Choroid plexus epithelial cell (primary cell): ENCODE data around the gene CEP126.
A peak's percentile ranks its signal among the peaks of the same experiment; 100 is the strongest.

ENCODE experiments used
- DNase-seq: peaks from one replicate; pipeline ENCODE4 v3.0.0-alpha.2; 2010; ENCODE audit warnings: low read depth
- H3K4me3 ChIP-seq: 2 replicates; pipeline ENCODE4 v1.5.1; 2011; ENCODE audit warnings: low read depth, mild to moderate bottlenecking, control low read depth, low read length, moderate library complexity
- TF ChIP-seq, protein P1 (sequence below): conservative IDR thresholded peaks from 2 replicates; pipeline ENCODE4 v1.5.1; 2011; ENCODE audit warnings: low read depth, mild to moderate bottlenecking, control low read depth, inconsistent platforms, low read length, moderate library complexity

CEP126 gene

DNA sequence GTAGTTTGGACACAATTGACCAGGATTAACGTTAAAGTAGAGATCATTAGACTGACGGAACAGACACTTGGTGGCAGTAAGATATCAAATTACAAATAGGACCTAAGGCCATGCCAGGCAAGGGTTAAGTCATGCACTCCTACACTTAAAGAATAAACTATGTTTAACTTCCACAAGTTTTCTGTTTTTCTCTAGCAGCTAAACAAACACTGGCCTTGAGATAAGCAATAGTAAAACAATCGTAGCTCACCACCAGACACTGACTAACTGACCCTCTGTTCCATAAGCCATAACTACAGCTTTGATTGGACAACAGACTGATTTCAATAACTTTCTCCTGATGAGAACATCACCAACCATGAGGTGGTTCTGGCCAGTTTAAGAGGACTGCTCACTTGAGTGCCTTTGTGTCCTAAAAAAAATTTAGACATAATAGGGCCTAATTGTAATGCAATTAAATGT, 2.0 kb upstream of the CEP126 start:
- peak; percentile 83 for DNase-seq

DNA sequence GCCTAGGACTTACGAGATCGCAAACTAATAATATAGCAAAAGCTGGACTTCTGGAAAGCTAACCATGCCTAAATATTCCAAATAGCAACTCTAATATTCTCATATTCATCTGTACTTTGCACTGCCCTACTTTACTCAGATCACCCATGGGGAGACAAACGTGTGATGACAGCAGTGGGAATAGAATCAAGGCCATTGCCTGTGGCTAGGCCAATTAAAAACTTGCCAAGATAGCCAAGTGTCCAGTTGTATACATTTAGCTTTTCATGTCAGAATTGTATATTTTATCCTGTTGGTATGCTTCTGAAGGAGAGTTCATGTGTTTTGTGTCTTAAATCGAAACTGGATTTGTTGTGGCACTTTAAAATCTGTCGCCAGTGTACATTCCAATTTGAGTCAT, 1.2 kb upstream of the CEP126 start:
- DNase-seq: peak; percentile 4
- TF ChIP-seq, protein P1, sequence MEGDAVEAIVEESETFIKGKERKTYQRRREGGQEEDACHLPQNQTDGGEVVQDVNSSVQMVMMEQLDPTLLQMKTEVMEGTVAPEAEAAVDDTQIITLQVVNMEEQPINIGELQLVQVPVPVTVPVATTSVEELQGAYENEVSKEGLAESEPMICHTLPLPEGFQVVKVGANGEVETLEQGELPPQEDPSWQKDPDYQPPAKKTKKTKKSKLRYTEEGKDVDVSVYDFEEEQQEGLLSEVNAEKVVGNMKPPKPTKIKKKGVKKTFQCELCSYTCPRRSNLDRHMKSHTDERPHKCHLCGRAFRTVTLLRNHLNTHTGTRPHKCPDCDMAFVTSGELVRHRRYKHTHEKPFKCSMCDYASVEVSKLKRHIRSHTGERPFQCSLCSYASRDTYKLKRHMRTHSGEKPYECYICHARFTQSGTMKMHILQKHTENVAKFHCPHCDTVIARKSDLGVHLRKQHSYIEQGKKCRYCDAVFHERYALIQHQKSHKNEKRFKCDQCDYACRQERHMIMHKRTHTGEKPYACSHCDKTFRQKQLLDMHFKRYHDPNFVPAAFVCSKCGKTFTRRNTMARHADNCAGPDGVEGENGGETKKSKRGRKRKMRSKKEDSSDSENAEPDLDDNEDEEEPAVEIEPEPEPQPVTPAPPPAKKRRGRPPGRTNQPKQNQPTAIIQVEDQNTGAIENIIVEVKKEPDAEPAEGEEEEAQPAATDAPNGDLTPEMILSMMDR: no peak
- no peak overlapping the region for H3K4me3 ChIP-seq

More for the DNA sequence above, 2.0 kb upstream of the CEP126 start:
- TF ChIP-seq, protein P1: no peak
- no peak overlapping the region for H3K4me3 ChIP-seq

DNA sequence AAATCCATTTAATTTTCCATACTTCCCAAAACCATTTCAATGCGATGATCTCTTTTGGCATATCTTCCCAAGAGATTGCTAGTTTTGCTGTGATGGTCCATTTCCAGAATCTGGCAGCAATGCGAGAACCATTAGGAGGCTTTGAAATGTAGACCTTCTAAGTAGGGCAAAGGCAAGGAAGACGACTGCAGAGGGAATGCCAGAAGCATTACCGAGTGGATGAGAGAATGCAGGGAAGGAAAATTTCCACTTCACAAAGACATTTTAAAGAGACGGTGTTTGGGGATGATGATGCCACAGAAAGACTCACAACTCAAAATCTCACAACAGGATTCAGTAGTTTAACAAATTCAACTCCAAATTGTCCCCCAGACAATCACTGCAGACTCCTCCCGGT, 471 bp upstream of the CEP126 start:
- TF ChIP-seq, protein P1: no peak
- H3K4me3 ChIP-seq: peak overlapping the region; percentile 92
- peak; percentile 75 for DNase-seq

DNA sequence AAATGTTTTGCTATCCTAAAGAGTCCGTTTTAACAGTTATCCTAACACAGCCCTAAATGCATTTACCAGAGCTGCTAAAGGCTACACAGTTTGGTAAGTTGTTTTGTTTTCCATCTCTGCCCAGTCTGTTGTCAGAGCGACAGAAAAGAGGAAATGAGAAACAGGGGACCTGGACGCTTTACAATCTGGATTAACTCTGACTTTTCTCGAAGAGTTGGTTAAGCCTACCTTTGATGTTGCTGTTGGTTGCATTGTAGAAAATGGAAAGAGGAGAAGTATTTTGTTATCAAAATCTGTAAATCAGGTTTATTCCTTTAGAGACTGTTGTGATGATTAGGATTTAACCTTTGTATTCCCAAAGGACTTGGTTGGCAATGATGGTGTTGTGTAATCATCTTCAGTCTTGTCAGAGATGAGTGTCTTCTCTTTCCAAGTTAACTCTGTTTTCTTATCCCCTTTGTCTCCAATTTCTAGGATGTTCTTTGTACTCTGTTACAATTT, 1.0 kb downstream of the CEP126 start:
- H3K4me3 ChIP-seq: peak overlapping the region; percentile 92
- TF ChIP-seq, protein P1: no peak
- peak; percentile 62 for DNase-seq

DNA sequence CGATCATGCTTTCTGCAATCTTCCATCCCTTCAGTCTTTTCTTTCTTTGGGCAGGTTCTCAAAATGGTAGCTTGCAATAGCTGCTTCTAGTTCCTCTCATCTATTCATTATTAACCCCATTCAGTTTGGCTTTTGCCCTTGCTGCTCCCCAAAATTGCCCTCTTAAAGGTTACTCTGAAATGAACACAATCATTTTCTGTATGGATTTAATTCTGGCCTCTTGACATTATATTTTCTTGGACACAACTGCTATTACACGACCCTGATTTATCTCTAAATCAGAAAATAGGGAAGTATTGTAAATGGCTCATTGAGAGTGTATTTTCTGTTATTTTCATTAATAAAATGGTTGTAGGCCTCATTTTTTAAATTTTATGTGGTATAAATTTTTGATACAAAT, 1.6 kb downstream of the CEP126 start, which contains the start of gene ANGPTL5:
Gene ANGPTL5, minus strand, starts transcription at position 101 of the 400 bp plus-strand sequence. CDS start 8,613 bp downstream, outside the sequence.
- TF ChIP-seq, protein P1: no peak
- DNase-seq: no peak
- peak within 1 kb of the TSS; percentile 92 for H3K4me3 ChIP-seq

DNA sequence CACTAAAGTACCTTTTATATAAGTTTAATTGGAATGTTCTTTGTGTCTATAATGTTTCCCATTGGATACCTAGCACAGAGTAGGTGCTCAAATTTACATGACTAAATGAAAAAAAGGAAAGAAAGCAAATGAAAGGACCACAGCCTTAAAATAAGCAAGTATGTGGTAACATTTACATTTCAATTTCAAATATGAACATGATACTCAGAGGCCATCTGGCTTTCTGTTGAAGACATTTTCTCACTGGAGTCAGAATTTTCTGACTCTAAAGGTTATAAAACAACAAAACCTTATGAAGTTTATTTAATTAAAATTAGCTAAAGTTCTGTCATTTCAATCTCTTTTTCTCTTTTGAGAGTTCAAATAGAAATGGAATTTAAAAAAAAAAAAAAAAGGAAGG, 2.4 kb downstream of the CEP126 start:
- no peak overlapping the region for H3K4me3 ChIP-seq
- DNase-seq: no peak
- TF ChIP-seq, protein P1: no peak

DNA sequence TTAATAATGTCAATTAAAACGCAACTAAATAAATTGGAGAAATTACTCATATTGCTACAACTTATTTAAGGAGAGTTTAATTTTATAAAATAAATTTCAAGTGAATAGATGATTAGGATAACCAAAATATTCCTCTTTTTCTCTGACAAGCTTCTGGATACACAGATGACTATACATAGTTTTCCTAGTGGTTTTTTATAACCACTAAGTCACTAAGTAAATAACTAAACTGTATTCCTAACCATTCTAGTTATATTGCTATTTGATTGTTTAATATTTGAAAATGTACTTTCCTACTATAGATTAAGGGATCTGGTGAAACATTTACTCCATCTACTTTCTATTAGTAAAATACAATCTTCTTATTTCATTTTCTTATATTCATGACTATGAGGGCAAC, 6.2 kb downstream of the CEP126 start:
- TF ChIP-seq, protein P1: no peak
- DNase-seq: no peak
- no peak overlapping the region for H3K4me3 ChIP-seq
